KMS-11 (cell line): ENCODE results near the gene ELMOD1.

ENCODE experiments used
- H2AFZ ChIP-seq: fragments of 200-600 bp; sonication (generic); 2 replicates; pipeline ENCODE4 v1.6.1; 2016; ENCODE audit warnings: antibody characterized with exemption, mixed run types, low read depth
- H3K27ac ChIP-seq: fragments of 200-600 bp; sonication (generic); 2 replicates; pipeline ENCODE4 v1.6.1; 2016; ENCODE audit warnings: mild to moderate bottlenecking, mixed run types
- H3K27me3 ChIP-seq: fragments of 200-600 bp; sonication (generic); 2 replicates; pipeline ENCODE4 v1.6.1; 2017; ENCODE audit warnings: mild to moderate bottlenecking, low read depth, mixed run types, moderate library complexity; ENCODE audit not compliant: insufficient read depth
- H3K36me3 ChIP-seq: fragments of 200-600 bp; sonication (generic); 2 replicates; pipeline ENCODE4 v1.6.1; 2017; ENCODE audit warnings: mild to moderate bottlenecking, mixed run types; ENCODE audit not compliant: insufficient read depth
- H3K4me1 ChIP-seq: fragments of 200-600 bp; sonication (generic); 2 replicates; pipeline ENCODE4 v1.6.1; 2016; ENCODE audit warnings: mild to moderate bottlenecking, low read depth, mixed run types; ENCODE audit not compliant: poor library complexity, severe bottlenecking
- H3K4me2 ChIP-seq: fragments of 200-600 bp; sonication (generic); 2 replicates; pipeline ENCODE4 v1.7.0; 2016; ENCODE audit warnings: mild to moderate bottlenecking, mixed run types
- H3K4me3 ChIP-seq: fragments of 200-600 bp; sonication (generic); IDR thresholded peaks from 2 replicates; pipeline ENCODE4 v1.6.1; 2017; ENCODE audit warnings: low read depth, low read length, mixed read lengths; ENCODE audit not compliant: insufficient read depth
- H3K79me2 ChIP-seq: fragments of 200-600 bp; sonication (generic); 2 replicates; pipeline ENCODE4 v1.6.1; 2016; ENCODE audit warnings: low read depth, mixed run types; ENCODE audit not compliant: insufficient read depth
- H3K9ac ChIP-seq: fragments of 200-600 bp; sonication (generic); 2 replicates; pipeline ENCODE4 v1.6.1; 2016; ENCODE audit warnings: mild to moderate bottlenecking, mixed run types
- H4K20me1 ChIP-seq: fragments of 200-600 bp; sonication (generic); 2 replicates; pipeline ENCODE4 v1.6.1; 2016; ENCODE audit warnings: mild to moderate bottlenecking, mixed run types; ENCODE audit not compliant: insufficient read depth
- CTCF ChIP-seq: fragments of 200-600 bp; sonication (generic); conservative IDR thresholded peaks from 2 replicates; pipeline ENCODE4 v1.6.1; 2017; ENCODE audit warnings: low read depth, mild to moderate bottlenecking, antibody characterized with exemption, low read length, moderate library complexity, mixed read lengths

Gene ELMOD1

GRCh38 chr11:107682572-107682971 lies 91.6 kb downstream of the ELMOD1 start:
- no peak overlapping the region for H3K4me2 ChIP-seq

GRCh38 chr11:107683061-107683460 lies 92.1 kb downstream of the ELMOD1 start:
- Histone ChIP-seq H4K20me1 (no peaks in the 10 kb centered on the region), H3K36me3 (no peaks in the 10 kb centered on the region), H3K27me3 (no peaks in the 10 kb centered on the region), H3K4me3 (no peak overlapping the region), H3K27ac (no peak overlapping the region), H3K4me1 (no peaks in the 10 kb centered on the region), H3K79me2 (no peaks in the 10 kb centered on the region), H3K9ac (no peak overlapping the region), H3K4me2 (no peak overlapping the region), H2AFZ (no peak overlapping the region)
- TF ChIP-seq CTCF, result no peak

More at GRCh38 chr11:107682572-107682971, 91.6 kb downstream of the ELMOD1 start:
- no peak overlapping the region for H3K9ac ChIP-seq
- no peaks in the 10 kb centered on the region for H3K27me3 ChIP-seq
- no peaks in the 10 kb centered on the region for H3K36me3 ChIP-seq
- no peaks in the 10 kb centered on the region for H4K20me1 ChIP-seq
- no peak overlapping the region for H2AFZ ChIP-seq
- no peak for TF ChIP-seq CTCF
- no peak overlapping the region for H3K27ac ChIP-seq
- no peak overlapping the region for H3K4me3 ChIP-seq
- no peaks in the 10 kb centered on the region for H3K4me1 ChIP-seq
- H3K79me2 ChIP-seq, result no peaks in the 10 kb centered on the region

- no peaks in the 10 kb centered on the region for H3K36me3 ChIP-seq
- TF ChIP-seq CTCF, result peak; percentile 57
- H3K9ac ChIP-seq, result no peak overlapping the region
- no peaks in the 10 kb centered on the region for H4K20me1 ChIP-seq
- H3K4me1 ChIP-seq, result no peaks in the 10 kb centered on the region
- H3K79me2 ChIP-seq, result no peaks in the 10 kb centered on the region
- no peak overlapping the region for H3K4me3 ChIP-seq
- H3K27me3 ChIP-seq, result no peaks in the 10 kb centered on the region
- no peak overlapping the region for H3K4me2 ChIP-seq
- no peak overlapping the region for H2AFZ ChIP-seq
- H3K27ac ChIP-seq, result no peak overlapping the region
Measured at GRCh38 chr11:107683807-107684206, 92.9 kb downstream of the ELMOD1 start.

GRCh38 chr11:107688322-107688918 lies 97.5 kb downstream of the ELMOD1 start:
- H3K4me2 ChIP-seq, result no peak overlapping the region
- H3K36me3 ChIP-seq, result no peaks in the 10 kb centered on the region
- no peak overlapping the region for H2AFZ ChIP-seq
- peaks cover 16% of the 10 kb centered on the region for H3K4me1 ChIP-seq
- H3K27me3 ChIP-seq, result no peaks in the 10 kb centered on the region
- no peak overlapping the region for H3K27ac ChIP-seq
- H3K4me3 ChIP-seq, result no peak overlapping the region
- no peaks in the 10 kb centered on the region for H3K79me2 ChIP-seq
- no peak overlapping the region for H3K9ac ChIP-seq
- TF ChIP-seq CTCF, result no peak
- no peaks in the 10 kb centered on the region for H4K20me1 ChIP-seq
